HFF-Myc (cell line): ENCODE data around the gene CCDC167.

Experiments used
- DNase-seq: peaks from one replicate; pipeline ENCODE4 v3.0.0-alpha.2; 2011; ENCODE audit warnings: low read depth; ENCODE audit errors: extremely low read depth
- H3K4me3 ChIP-seq: replicated peaks from 2 replicates; pipeline ENCODE4 v1.5.1; 2011; ENCODE audit warnings: low read depth, mild to moderate bottlenecking, control low read depth, low read length
- CTCF ChIP-seq: IDR thresholded peaks from 2 replicates; pipeline ENCODE4 v1.5.1; 2012; ENCODE audit warnings: mild to moderate bottlenecking, low read depth, low read length, control low read depth; ENCODE audit errors: missing control alignments

Gene CCDC167

GRCh38 chr6:37487591-37488380 is 11.9 kb downstream of the CCDC167 start:
- DNase-seq, result no peak
- TF ChIP-seq CTCF, result no peak

GRCh38 chr6:37486121-37486839 is 13.4 kb downstream of the CCDC167 start:
- H3K4me3 ChIP-seq, result no peak overlapping the region
- no peak for TF ChIP-seq CTCF
- DNase-seq, result no peak

More at GRCh38 chr6:37487591-37488380, 11.9 kb downstream of the CCDC167 start:
- no peak overlapping the region for H3K4me3 ChIP-seq

- no peak for DNase-seq
- peak; percentile 20 for TF ChIP-seq CTCF
- no peak overlapping the region for H3K4me3 ChIP-seq
Measured at GRCh38 chr6:37485291-37485702, 14.4 kb downstream of the CCDC167 start.

- H3K4me3 ChIP-seq, result no peak overlapping the region
- DNase-seq, result no peak
- no peak for TF ChIP-seq CTCF
Measured at GRCh38 chr6:37484786-37485170, 14.9 kb downstream of the CCDC167 start.

GRCh38 chr6:37483917-37484785 is 15.5 kb downstream of the CCDC167 start:
- no peak overlapping the region for H3K4me3 ChIP-seq
- peak; percentile 78 for TF ChIP-seq CTCF
- no peak for DNase-seq

GRCh38 chr6:37483252-37483901 is 16.3 kb downstream of the CCDC167 start:
- no peak for DNase-seq
- no peak overlapping the region for H3K4me3 ChIP-seq
- no peak for TF ChIP-seq CTCF
